MM.1S (cell line): ENCODE measurements around the gene DDI2.

Source experiments
- DNase-seq: peaks from one replicate; pipeline ENCODE4 v3.0.0-alpha.2; 2015
- H2AFZ ChIP-seq: fragments of 300-600 bp; sonication (generic); 2 replicates; pipeline ENCODE4 v1.6.0; 2016; ENCODE audit warnings: antibody characterized with exemption, low read length
- H3F3A ChIP-seq: fragments of 300-600 bp; sonication (generic); 2 replicates; pipeline ENCODE4 v1.6.1; 2016; ENCODE audit warnings: mild to moderate bottlenecking, antibody characterized with exemption, low read length, moderate library complexity, mixed read lengths; ENCODE audit not compliant: insufficient read depth
- H3K27ac ChIP-seq: fragments of 300-600 bp; sonication (generic); 2 replicates; pipeline ENCODE4 v1.5.1; 2016; ENCODE audit warnings: mild to moderate bottlenecking, low read length
- H3K27me3 ChIP-seq: fragments of 300-600 bp; sonication (generic); replicated peaks from 2 replicates; pipeline ENCODE4 v1.6.0; 2016; ENCODE audit warnings: low read length; ENCODE audit not compliant: insufficient read depth
- H3K36me3 ChIP-seq: fragments of 300-600 bp; sonication (generic); replicated peaks from 2 replicates; pipeline ENCODE4 v1.6.1; 2016; ENCODE audit warnings: mild to moderate bottlenecking, low read length, mixed read lengths; ENCODE audit not compliant: insufficient read depth
- H3K4me1 ChIP-seq: fragments of 300-600 bp; sonication (generic); 2 replicates; pipeline ENCODE4 v1.6.1; 2016; ENCODE audit warnings: low read length, mixed read lengths
- H3K4me2 ChIP-seq: fragments of 300-600 bp; sonication (generic); 2 replicates; pipeline ENCODE4 v1.6.0; 2016; ENCODE audit warnings: low read depth, low read length
- H3K4me3 ChIP-seq: fragments of 300-600 bp; sonication (generic); 2 replicates; pipeline ENCODE4 v1.5.1; 2016; ENCODE audit warnings: low read length, mixed read lengths
- H3K79me2 ChIP-seq: fragments of 300-600 bp; sonication (generic); 2 replicates; pipeline ENCODE4 v1.6.1; 2016; ENCODE audit warnings: mixed run types, low read length, mixed read lengths
- H3K9ac ChIP-seq: fragments of 300-600 bp; sonication (generic); 2 replicates; pipeline ENCODE4 v1.6.1; 2016; ENCODE audit warnings: low read length, mixed read lengths
- H3K9me2 ChIP-seq: fragments of 300-600 bp; sonication (generic); replicated peaks from 2 replicates; pipeline ENCODE4 v1.6.1; 2016; ENCODE audit warnings: mild to moderate bottlenecking, low read length, mixed read lengths; ENCODE audit not compliant: insufficient read depth
- H3K9me3 ChIP-seq: fragments of 300-600 bp; sonication (generic); replicated peaks from 2 replicates; pipeline ENCODE4 v1.6.1; 2016; ENCODE audit warnings: mild to moderate bottlenecking, low read length, mixed read lengths; ENCODE audit not compliant: insufficient read depth
- H4K20me1 ChIP-seq: fragments of 300-600 bp; sonication (generic); 2 replicates; pipeline ENCODE4 v1.6.1; 2016; ENCODE audit warnings: mild to moderate bottlenecking, low read length, moderate library complexity, mixed read lengths; ENCODE audit not compliant: insufficient read depth
- EZH2 ChIP-seq: fragments of 300-600 bp; sonication (generic); optimal IDR thresholded peaks from 2 replicates; pipeline ENCODE3; 2017; ENCODE audit warnings: low read depth, mild to moderate bottlenecking, antibody characterized with exemption, low read length, mixed read lengths
- EZH2phosphoT487 ChIP-seq: fragments of 300-600 bp; sonication (generic); IDR thresholded peaks from 2 replicates; pipeline ENCODE4 v1.6.1; 2018; ENCODE audit warnings: antibody characterized with exemption, low read length
- TF ChIP-seq, protein P1 (sequence below): fragments of 300-600 bp; sonication (generic); IDR thresholded peaks from 2 replicates; pipeline ENCODE4 v1.5.1; 2016; ENCODE audit warnings: antibody characterized with exemption, low read length, mixed read lengths

Gene DDI2

DNA sequence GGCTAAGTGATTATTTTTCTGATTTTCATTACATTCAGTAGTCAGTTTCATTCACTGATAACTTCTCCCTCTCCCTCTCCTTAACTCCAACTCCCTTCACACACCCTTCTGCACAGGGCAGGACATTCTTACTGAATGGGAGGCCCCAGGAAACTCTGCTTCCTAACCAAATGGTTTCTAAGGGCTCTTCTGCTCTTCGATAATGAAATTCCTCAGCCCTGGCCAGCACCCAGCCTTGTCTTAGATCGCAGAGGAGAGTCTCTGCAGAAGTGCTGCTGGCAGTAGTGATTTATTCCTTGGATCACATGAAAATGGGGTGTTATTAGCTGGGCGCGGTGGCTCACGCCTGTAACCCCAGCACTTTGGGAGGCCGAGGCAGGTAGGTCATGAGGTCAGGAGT is 83.2 kb downstream of the DDI2 start:
- no peaks in the 10 kb centered on the region for H4K20me1 ChIP-seq
- peaks cover 23% of the 10 kb centered on the region for H3F3A ChIP-seq
- no peaks in the 10 kb centered on the region for H3K36me3 ChIP-seq
- H3K4me1 ChIP-seq = peaks cover 15% of the 10 kb centered on the region
- no peaks in the 10 kb centered on the region for H3K27me3 ChIP-seq
- H3K9ac ChIP-seq = no peak overlapping the region
- H3K4me2 ChIP-seq = no peak overlapping the region
- no peak overlapping the region for H2AFZ ChIP-seq
- H3K9me3 ChIP-seq = no peaks in the 10 kb centered on the region
- H3K9me2 ChIP-seq = no peaks in the 10 kb centered on the region
- no peak for DNase-seq
- TF ChIP-seq, protein P1, sequence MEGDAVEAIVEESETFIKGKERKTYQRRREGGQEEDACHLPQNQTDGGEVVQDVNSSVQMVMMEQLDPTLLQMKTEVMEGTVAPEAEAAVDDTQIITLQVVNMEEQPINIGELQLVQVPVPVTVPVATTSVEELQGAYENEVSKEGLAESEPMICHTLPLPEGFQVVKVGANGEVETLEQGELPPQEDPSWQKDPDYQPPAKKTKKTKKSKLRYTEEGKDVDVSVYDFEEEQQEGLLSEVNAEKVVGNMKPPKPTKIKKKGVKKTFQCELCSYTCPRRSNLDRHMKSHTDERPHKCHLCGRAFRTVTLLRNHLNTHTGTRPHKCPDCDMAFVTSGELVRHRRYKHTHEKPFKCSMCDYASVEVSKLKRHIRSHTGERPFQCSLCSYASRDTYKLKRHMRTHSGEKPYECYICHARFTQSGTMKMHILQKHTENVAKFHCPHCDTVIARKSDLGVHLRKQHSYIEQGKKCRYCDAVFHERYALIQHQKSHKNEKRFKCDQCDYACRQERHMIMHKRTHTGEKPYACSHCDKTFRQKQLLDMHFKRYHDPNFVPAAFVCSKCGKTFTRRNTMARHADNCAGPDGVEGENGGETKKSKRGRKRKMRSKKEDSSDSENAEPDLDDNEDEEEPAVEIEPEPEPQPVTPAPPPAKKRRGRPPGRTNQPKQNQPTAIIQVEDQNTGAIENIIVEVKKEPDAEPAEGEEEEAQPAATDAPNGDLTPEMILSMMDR = no peak
- no peak for TF ChIP-seq EZH2phosphoT487
- TF ChIP-seq EZH2 = no peak
- no peak overlapping the region for H3K4me3 ChIP-seq
- H3K79me2 ChIP-seq = peaks cover 75% of the 10 kb centered on the region
- no peak overlapping the region for H3K27ac ChIP-seq

DNA sequence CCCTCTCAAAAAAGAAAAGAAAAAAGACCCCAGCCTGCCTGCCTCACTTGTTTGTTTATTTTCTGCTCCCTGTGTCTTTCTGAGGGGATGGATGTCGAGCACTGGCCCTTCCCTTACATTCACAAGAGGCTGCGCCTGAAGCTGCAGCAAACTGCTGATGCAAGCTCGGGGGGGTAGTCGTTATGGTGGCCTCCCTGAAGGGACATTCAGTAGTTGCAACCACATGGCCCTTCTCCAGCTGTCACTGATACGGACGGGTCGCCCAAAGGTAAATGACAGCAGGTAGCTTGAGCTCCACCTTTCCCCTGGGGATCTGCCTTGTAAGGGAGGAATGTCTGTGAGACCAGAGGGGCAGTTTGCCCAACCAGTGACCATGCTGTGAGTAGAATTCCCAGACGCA is 84.5 kb downstream of the DDI2 start:
- no peak overlapping the region for H2AFZ ChIP-seq
- no peaks in the 10 kb centered on the region for H4K20me1 ChIP-seq
- H3K36me3 ChIP-seq = no peaks in the 10 kb centered on the region
- no peaks in the 10 kb centered on the region for H3K27me3 ChIP-seq
- H3K9ac ChIP-seq = no peak overlapping the region
- H3K4me3 ChIP-seq = no peak overlapping the region
- H3K79me2 ChIP-seq = peaks cover 79% of the 10 kb centered on the region
- DNase-seq = no peak
- TF ChIP-seq EZH2 (no peak), EZH2phosphoT487 (no peak)
- TF ChIP-seq, protein P1 = no peak
- no peak overlapping the region for H3K4me2 ChIP-seq
- peaks cover 15% of the 10 kb centered on the region for H3F3A ChIP-seq
- H3K4me1 ChIP-seq = peaks cover 11% of the 10 kb centered on the region
- H3K9me3 ChIP-seq = no peaks in the 10 kb centered on the region
- H3K9me2 ChIP-seq = no peaks in the 10 kb centered on the region
- no peak overlapping the region for H3K27ac ChIP-seq

DNA sequence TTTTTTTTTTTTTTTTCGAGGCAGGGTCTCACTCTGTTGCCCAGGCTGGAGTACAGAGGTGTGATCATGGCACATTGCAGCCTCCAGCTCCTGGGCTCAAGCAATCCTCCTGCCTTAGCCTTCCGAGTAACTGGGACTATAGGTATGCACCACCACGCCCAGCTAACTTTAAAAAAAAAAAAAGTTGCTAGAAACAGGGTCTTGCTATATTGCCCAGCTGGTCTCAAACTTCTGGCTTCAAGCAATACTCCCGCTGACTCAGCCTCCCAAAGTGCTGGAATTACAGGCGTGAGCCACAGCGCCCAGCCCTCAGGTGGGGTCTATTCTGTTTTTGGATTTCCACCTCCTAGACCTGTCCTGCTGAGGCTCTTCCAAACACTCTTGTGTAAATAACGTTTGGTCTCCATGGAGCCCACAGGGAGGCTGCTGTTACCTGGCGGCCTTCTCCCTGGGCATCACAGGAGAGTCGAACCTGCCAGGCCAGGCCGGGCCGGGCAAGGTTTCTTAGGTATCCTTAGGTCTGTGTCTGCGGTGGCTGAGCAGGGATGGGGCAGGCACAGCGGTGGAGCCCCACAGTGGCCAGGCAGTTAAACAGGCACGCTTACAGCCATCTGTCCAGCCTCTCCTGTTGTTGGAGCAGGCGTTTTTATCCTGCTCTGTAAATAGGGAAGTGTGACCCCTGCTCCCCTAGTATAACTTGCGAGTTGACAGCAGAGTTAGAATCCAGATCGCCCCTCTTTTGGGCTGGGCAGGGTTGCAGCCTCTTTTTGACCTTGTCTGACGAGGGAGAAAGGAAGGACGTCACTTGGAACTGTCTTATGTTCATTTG is 85.7 kb downstream of the DDI2 start:
- no peak for DNase-seq

More for the DNA sequence above, 85.7 kb downstream of the DDI2 start:
- Histone ChIP-seq H3K4me3 (no peak overlapping the region), H3K9me2 (no peaks in the 10 kb centered on the region), H2AFZ (no peak overlapping the region), H3K27me3 (no peaks in the 10 kb centered on the region), H3K4me1 (peaks cover under 1% of the 10 kb centered on the region), H3K36me3 (no peaks in the 10 kb centered on the region), H3F3A (peaks cover 4% of the 10 kb centered on the region; the same call in 1 of the 2 replicates), H3K79me2 (peaks cover 84% of the 10 kb centered on the region), H3K9me3 (no peaks in the 10 kb centered on the region), H3K27ac (no peak overlapping the region), H3K9ac (no peak overlapping the region), H4K20me1 (no peaks in the 10 kb centered on the region), H3K4me2 (no peak overlapping the region)
- TF ChIP-seq EZH2phosphoT487 (no peak), EZH2 (no peak)
- TF ChIP-seq, protein P1 = no peak
